HepG2 (cell line): Measurements from ENCODE around the gene GPS2. TPM values are rescaled to one million over a fixed set of nuclear protein-coding genes. Genes with fewer than 3 reads are reported as not detected.
A peak's percentile ranks its signal among the peaks of the same experiment; 100 is the strongest.

Source experiments
- AKAP8 ChIP-seq: sonication (generic); formaldehyde crosslinking; IDR thresholded peaks from 2 replicates; pipeline ENCODE4 v1.5.1; 2020; ENCODE audit warnings: mild to moderate bottlenecking, missing genetic modification reagents
- ATF7 ChIP-seq, 2 experiments: fragments of 450-650 bp in 1 of 2; sonication (generic) in 1 of 2; formaldehyde crosslinking in 1 of 2; IDR thresholded peaks; 2 replicates each; pipeline versions ENCODE4 v1.4.0 to v1.6.1; 2016 to 2020; ENCODE audit warnings: antibody characterized with exemption in 1 of 2, mild to moderate bottlenecking in 1 of 2, missing genetic modification reagents in 1 of 2
- DMAP1 ChIP-seq: IDR thresholded peaks from 2 replicates; pipeline ENCODE4 v1.6.1; 2016
- ETV5 ChIP-seq: IDR thresholded peaks from 2 replicates; pipeline ENCODE4 v1.6.1; 2018; ENCODE audit warnings: missing biosample characterization, missing genetic modification reagents, inconsistent platforms, borderline replicate concordance
- GFI1 ChIP-seq: sonication (generic); formaldehyde crosslinking; IDR thresholded peaks from 2 replicates; pipeline ENCODE4 v1.5.0; 2020; ENCODE audit warnings: missing genetic modification reagents, mild to moderate bottlenecking, borderline replicate concordance
- KLF9 ChIP-seq: IDR thresholded peaks from 2 replicates; pipeline ENCODE4 v1.6.1; 2016; ENCODE audit warnings: low read depth
- LCORL ChIP-seq, 2 experiments: fragments of 450-650 bp in 1 of 2; sonication (generic) in 1 of 2; formaldehyde crosslinking in 1 of 2; IDR thresholded peaks; 2 replicates each; pipeline versions ENCODE4 v1.5.0 to v1.6.1; 2017 to 2020; ENCODE audit warnings: antibody characterized with exemption in 1 of 2, missing genetic modification reagents in 1 of 2
- PITX1 ChIP-seq: sonication (generic); formaldehyde crosslinking; IDR thresholded peaks from 2 replicates; pipeline ENCODE4 v1.5.1; 2020; ENCODE audit warnings: mild to moderate bottlenecking, missing genetic modification reagents
- POGK ChIP-seq: sonication (generic); formaldehyde crosslinking; conservative IDR thresholded peaks from 2 replicates; pipeline ENCODE4 v1.8.0; 2022; ENCODE audit warnings: mild to moderate bottlenecking, moderate library complexity, missing genetic modification reagents
- ZBTB40 ChIP-seq, 2 experiments: fragments of 450-650 bp in 1 of 2; sonication (generic) in 1 of 2; formaldehyde crosslinking in 1 of 2; IDR thresholded peaks; 2 replicates each; pipeline versions ENCODE4 v1.6.1 to v1.8.0; 2016 to 2022; ENCODE audit warnings: antibody characterized with exemption in 1 of 2, mild to moderate bottlenecking in 1 of 2, missing genetic modification reagents in 1 of 2
- ZFP37 ChIP-seq: sonication (generic); formaldehyde crosslinking; IDR thresholded peaks from 2 replicates; pipeline ENCODE4 v1.4.0; 2020; ENCODE audit warnings: missing genetic modification reagents, borderline replicate concordance
- ZNF12 ChIP-seq: sonication (generic); formaldehyde crosslinking; IDR thresholded peaks from 2 replicates; pipeline ENCODE4 v1.5.0; 2020; ENCODE audit warnings: missing genetic modification reagents
- ZNF256 ChIP-seq: sonication (generic); formaldehyde crosslinking; conservative IDR thresholded peaks from 2 replicates; pipeline ENCODE4 v1.4.0; 2020; ENCODE audit warnings: missing genetic modification reagents
- ZNF281 ChIP-seq: sonication (generic); formaldehyde crosslinking; IDR thresholded peaks from 2 replicates; pipeline ENCODE4 v1.4.0; 2020; ENCODE audit warnings: missing genetic modification reagents, borderline replicate concordance
- ZNF343 ChIP-seq: sonication (generic); formaldehyde crosslinking; IDR thresholded peaks from 2 replicates; pipeline ENCODE4 v1.4.0; 2020; ENCODE audit warnings: mild to moderate bottlenecking, missing genetic modification reagents
- polyA plus RNA-seq, 8 experiments: library from polyadenylated mRNA; depleted of rRNA in 3 of 8; stranded (reverse) in 7 of 8; unstranded in 1 of 8; fragments of >200 nt; fragmentation: Illumina TruSeq in 4 of 8; extraction: Trizol in 4 of 8; gene quantifications; 2 replicates each; pipeline versions ENCODE4 v1.2.1 to v1.2.3, GENCODE V29; 2011 to 2016; ENCODE audit warnings: low read depth in 4 of 8, missing spikeins in 1 of 8, mixed read lengths in 1 of 8; ENCODE audit not compliant: insufficient read depth in 1 of 8
- total RNA-seq, 5 experiments: library from RNA; depleted of rRNA; stranded (reverse); fragments of >200 nt; fragmentation: Illumina TruSeq; extraction: Trizol; gene quantifications; 2 replicates each; pipeline ENCODE4 v1.2.3, GENCODE V29; 2016; ENCODE audit warnings: low read depth in 1 of 5

The GPS2 gene
- total and polyA plus RNA-seq, 2 of the 13 experiments (the other 11 are each of a cell fraction or from before 2014, with no cell fraction given), result 58.0 to 59.4 TPM

GRCh38 chr17:7329374-7329996, 14.3 kb upstream of the GPS2 start (continued):
- TF ChIP-seq ZBTB40 (IDR thresholded peaks at IDR 0.05) (no peak), ZBTB40 (CRISPR knock-in tag; IDR thresholded peaks at IDR 0.05) (no peak; the same call in 1 of the 2 replicates), ATF7 (IDR thresholded peaks at IDR 0.05) (no peak), ATF7 (CRISPR knock-in tag; IDR thresholded peaks at IDR 0.05) (no peak), PITX1 (CRISPR knock-in tag) (peak; percentile 51; the same call in 1 of the 2 replicates), ZNF281 (no peak), POGK (CRISPR knock-in tag) (no peak; the same call in 1 of the 2 replicates), DMAP1 (peak; percentile 68; the same call in 1 of the 2 replicates), ZNF256 (CRISPR knock-in tag) (no peak), ETV5 (CRISPR knock-in tag) (no peak; the same call in 1 of the 2 replicates), KLF9 (CRISPR knock-in tag) (0 out of 2 replicates have a peak, but pooled peaks have one; percentile 21), ZNF12 (0 out of 2 replicates have a peak, but pooled peaks have one; percentile 37), ZFP37 (CRISPR knock-in tag) (no peak), LCORL (IDR thresholded peaks at IDR 0.05) (no peak), LCORL (CRISPR knock-in tag; IDR thresholded peaks at IDR 0.05) (no peak), AKAP8 (no peak), ZNF343 (CRISPR knock-in tag) (0 out of 2 replicates have a peak, but pooled peaks have one; percentile 83), GFI1 (CRISPR knock-in tag) (no peak)
